OCI-LY1 (cell line): ENCODE measurements around the gene ATG4D.

Experiments used
- H2AFZ ChIP-seq: fragments of 200-600 bp; sonication (generic), shearing (Covaris generic); 2 replicates; pipeline ENCODE4 v1.6.0; 2014; ENCODE audit warnings: antibody characterized with exemption, mild to moderate bottlenecking, low read length
- H3F3A ChIP-seq: fragments of 200-600 bp; sonication (generic), shearing (Covaris generic); 2 replicates; pipeline ENCODE4 v1.6.0; 2014; ENCODE audit warnings: mild to moderate bottlenecking, antibody characterized with exemption, low read length, moderate library complexity; ENCODE audit not compliant: insufficient read depth
- H3K27ac ChIP-seq: fragments of 200-600 bp; sonication (generic); 2 replicates; pipeline ENCODE4 v1.5.1; 2014; ENCODE audit warnings: low read length, mixed run types, mild to moderate bottlenecking, low read depth; ENCODE audit not compliant: poor library complexity, severe bottlenecking
- H3K27me3 ChIP-seq: fragments of 200-600 bp; sonication (generic); 2 replicates; pipeline ENCODE4 v1.6.0; 2014; ENCODE audit warnings: antibody characterized with exemption, mild to moderate bottlenecking, low read length, moderate library complexity; ENCODE audit not compliant: insufficient read depth
- H3K36me3 ChIP-seq: fragments of 200-600 bp; sonication (generic); 2 replicates; pipeline ENCODE4 v1.6.1; 2014; ENCODE audit warnings: mild to moderate bottlenecking, antibody characterized with exemption, low read length, moderate library complexity, mixed read lengths; ENCODE audit not compliant: insufficient read depth
- H3K4me1 ChIP-seq: fragments of 200-600 bp; sonication (generic); 2 replicates; pipeline ENCODE4 v1.5.1; 2014; ENCODE audit warnings: mild to moderate bottlenecking, low read length, moderate library complexity; ENCODE audit not compliant: insufficient read depth, severe bottlenecking
- H3K4me2 ChIP-seq: fragments of 200-600 bp; sonication (generic), shearing (Covaris generic); 2 replicates; pipeline ENCODE4 v1.6.1; 2014; ENCODE audit warnings: low read length
- H3K4me3 ChIP-seq: fragments of 200-600 bp; sonication (generic); 2 replicates; pipeline ENCODE4 v1.5.1; 2014; ENCODE audit warnings: low read length, low read depth, mild to moderate bottlenecking, mixed read lengths; ENCODE audit not compliant: poor library complexity, severe bottlenecking
- H3K79me2 ChIP-seq: fragments of 200-600 bp; shearing (Covaris generic); 2 replicates; pipeline ENCODE4 v1.6.1; 2016; ENCODE audit warnings: mixed run types, low read length, mixed read lengths; ENCODE audit not compliant: insufficient read depth
- H3K9ac ChIP-seq: fragments of 200-600 bp; sonication (generic), shearing (Covaris generic); 2 replicates; pipeline ENCODE4 v1.6.1; 2014; ENCODE audit warnings: mild to moderate bottlenecking, low read length, mixed read lengths
- H3K9me2 ChIP-seq: fragments of 200-600 bp; sonication (generic), shearing (Covaris generic); 2 replicates; pipeline ENCODE4 v1.6.1; 2014; ENCODE audit warnings: low read depth, mild to moderate bottlenecking, low read length, mixed read lengths
- H3K9me3 ChIP-seq: fragments of 200-600 bp; shearing (Covaris generic); 2 replicates; pipeline ENCODE4 v1.6.1; 2014; ENCODE audit warnings: low read length, mixed read lengths
- H4K20me1 ChIP-seq: fragments of 200-600 bp; sonication (generic), shearing (Covaris generic); 2 replicates; pipeline ENCODE4 v1.6.0; 2016; ENCODE audit warnings: mild to moderate bottlenecking, low read length; ENCODE audit not compliant: insufficient read depth
- EZH2 ChIP-seq: fragments of 200-600 bp; sonication (generic), shearing (Covaris generic); IDR thresholded peaks from 2 replicates; pipeline ENCODE4 v1.8.0; 2017; ENCODE audit warnings: borderline replicate concordance, mixed run types, mild to moderate bottlenecking, antibody characterized with exemption, low read length, moderate library complexity, mixed read lengths
- TF ChIP-seq, protein P1 (sequence below): fragments of 200-600 bp; sonication (generic), shearing (Covaris generic); IDR thresholded peaks from 2 replicates; pipeline ENCODE4 v1.5.1; 2017; ENCODE audit warnings: mild to moderate bottlenecking, antibody characterized with exemption, low read length, moderate library complexity, mixed read lengths

ATG4D gene

GRCh38 chr19:10533646-10534386 lies 9.9 kb upstream of the ATG4D start:
- H3K4me1 ChIP-seq: no peaks in the 10 kb centered on the region
- H3K9ac ChIP-seq: no peak overlapping the region
- no peaks in the 10 kb centered on the region for H3K36me3 ChIP-seq
- no peaks in the 10 kb centered on the region for H3F3A ChIP-seq
- H3K27me3 ChIP-seq: no peaks in the 10 kb centered on the region
- H2AFZ ChIP-seq: no peak overlapping the region
- no peaks in the 10 kb centered on the region for H4K20me1 ChIP-seq
- H3K4me3 ChIP-seq: no peak overlapping the region
- no peaks in the 10 kb centered on the region for H3K79me2 ChIP-seq
- TF ChIP-seq EZH2: no peak
- TF ChIP-seq, protein P1, sequence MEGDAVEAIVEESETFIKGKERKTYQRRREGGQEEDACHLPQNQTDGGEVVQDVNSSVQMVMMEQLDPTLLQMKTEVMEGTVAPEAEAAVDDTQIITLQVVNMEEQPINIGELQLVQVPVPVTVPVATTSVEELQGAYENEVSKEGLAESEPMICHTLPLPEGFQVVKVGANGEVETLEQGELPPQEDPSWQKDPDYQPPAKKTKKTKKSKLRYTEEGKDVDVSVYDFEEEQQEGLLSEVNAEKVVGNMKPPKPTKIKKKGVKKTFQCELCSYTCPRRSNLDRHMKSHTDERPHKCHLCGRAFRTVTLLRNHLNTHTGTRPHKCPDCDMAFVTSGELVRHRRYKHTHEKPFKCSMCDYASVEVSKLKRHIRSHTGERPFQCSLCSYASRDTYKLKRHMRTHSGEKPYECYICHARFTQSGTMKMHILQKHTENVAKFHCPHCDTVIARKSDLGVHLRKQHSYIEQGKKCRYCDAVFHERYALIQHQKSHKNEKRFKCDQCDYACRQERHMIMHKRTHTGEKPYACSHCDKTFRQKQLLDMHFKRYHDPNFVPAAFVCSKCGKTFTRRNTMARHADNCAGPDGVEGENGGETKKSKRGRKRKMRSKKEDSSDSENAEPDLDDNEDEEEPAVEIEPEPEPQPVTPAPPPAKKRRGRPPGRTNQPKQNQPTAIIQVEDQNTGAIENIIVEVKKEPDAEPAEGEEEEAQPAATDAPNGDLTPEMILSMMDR: no peak
- H3K27ac ChIP-seq: no peak overlapping the region
- no peaks in the 10 kb centered on the region for H3K9me2 ChIP-seq
- no peaks in the 10 kb centered on the region for H3K9me3 ChIP-seq
- H3K4me2 ChIP-seq: no peak overlapping the region

DNA sequence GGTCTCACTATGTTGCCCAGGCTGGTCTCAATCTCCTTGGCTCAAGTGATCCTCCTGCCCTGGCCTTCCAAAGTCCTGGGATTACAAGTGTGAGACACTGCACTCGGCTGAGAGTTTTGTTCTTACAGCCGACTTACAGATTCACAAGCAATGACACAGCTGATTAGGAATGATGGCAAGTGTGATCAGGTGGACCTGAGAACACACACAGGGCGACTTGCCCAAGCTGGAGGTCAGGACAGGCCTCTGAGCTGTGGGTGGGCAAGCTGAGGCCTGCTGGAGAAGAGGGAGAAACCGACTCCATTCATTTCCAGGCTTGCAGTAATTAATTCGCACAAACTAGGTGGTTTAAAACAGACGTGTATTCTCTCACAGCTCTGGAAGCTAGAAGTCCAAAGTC lies 8.1 kb upstream of the ATG4D start:
- Histone ChIP-seq H3K4me1 (no peaks in the 10 kb centered on the region), H3K9me3 (no peaks in the 10 kb centered on the region), H4K20me1 (no peaks in the 10 kb centered on the region), H2AFZ (no peak overlapping the region), H3F3A (no peaks in the 10 kb centered on the region), H3K9ac (no peak overlapping the region), H3K27ac (no peak overlapping the region), H3K4me2 (no peak overlapping the region), H3K9me2 (no peaks in the 10 kb centered on the region), H3K4me3 (no peak overlapping the region), H3K79me2 (no peaks in the 10 kb centered on the region), H3K27me3 (no peaks in the 10 kb centered on the region), H3K36me3 (no peaks in the 10 kb centered on the region)
- TF ChIP-seq, protein P1: no peak
- TF ChIP-seq EZH2: no peak

GRCh38 chr19:10537668-10538067 lies 6.0 kb upstream of the ATG4D start:
- no peaks in the 10 kb centered on the region for H3K36me3 ChIP-seq
- H3K27ac ChIP-seq: no peak overlapping the region
- no peaks in the 10 kb centered on the region for H4K20me1 ChIP-seq
- H3K9me3 ChIP-seq: no peaks in the 10 kb centered on the region
- H3F3A ChIP-seq: no peaks in the 10 kb centered on the region
- no peak overlapping the region for H2AFZ ChIP-seq
- H3K9ac ChIP-seq: no peak overlapping the region
- TF ChIP-seq, protein P1: no peak
- TF ChIP-seq EZH2: no peak
- no peaks in the 10 kb centered on the region for H3K9me2 ChIP-seq
- no peaks in the 10 kb centered on the region for H3K79me2 ChIP-seq
- no peak overlapping the region for H3K4me3 ChIP-seq
- no peaks in the 10 kb centered on the region for H3K4me1 ChIP-seq
- H3K27me3 ChIP-seq: no peaks in the 10 kb centered on the region
- no peak overlapping the region for H3K4me2 ChIP-seq
